Stimulated activated CD4-positive, alpha-beta T cell treated with anti-CD3 and anti-CD28 coated beads, TNF-alpha, amount 100 ng/mL, for 4 hours (primary cell): ENCODE data around the gene HPS1.

ENCODE experiments used
- DNase-seq, 3 experiments: peaks; one replicate each; pipeline ENCODE4 v3.0.0-alpha.2; 2020; ENCODE audit warnings: low read depth in 3 of 3

HPS1 gene

GRCh38 chr10:98432330-98432729 lies 14.4 kb downstream of the HPS1 start:
- no peak for DNase-seq

GRCh38 chr10:98431016-98431415 lies 15.7 kb downstream of the HPS1 start:
- DNase-seq, result no peak

GRCh38 chr10:98430427-98430826 lies 16.3 kb downstream of the HPS1 start:
- no peak for DNase-seq

GRCh38 chr10:98429320-98430072 lies 17.2 kb downstream of the HPS1 start:
- DNase-seq, result no peak

GRCh38 chr10:98427011-98427515 lies 19.7 kb downstream of the HPS1 start:
- no peak for DNase-seq

- no peak for DNase-seq
These were observed 21.0 kb downstream of the HPS1 start for GRCh38 chr10:98425511-98426352.

- no peak for DNase-seq
These were observed 22.2 kb downstream of the HPS1 start for GRCh38 chr10:98424295-98425254.

GRCh38 chr10:98423691-98424120 lies 23.0 kb downstream of the HPS1 start:
- no peak for DNase-seq

GRCh38 chr10:98422182-98422581 lies 24.6 kb downstream of the HPS1 start:
- DNase-seq, result no peak

- no peak for DNase-seq
These were observed 25.9 kb downstream of the HPS1 start for GRCh38 chr10:98420786-98421185.

- no peak for DNase-seq
These were observed 27.1 kb downstream of the HPS1 start for GRCh38 chr10:98419469-98420261.

GRCh38 chr10:98418665-98419468 lies 27.9 kb downstream of the HPS1 start:
- DNase-seq, result no peak

GRCh38 chr10:98417973-98418664 lies 28.6 kb downstream of the HPS1 start:
- DNase-seq, result no peak

GRCh38 chr10:98417481-98417959 lies 29.2 kb downstream of the HPS1 start:
- no peak for DNase-seq

GRCh38 chr10:98416606-98417388 lies 29.9 kb downstream of the HPS1 start:
- DNase-seq, result no peak

- DNase-seq, result no peak
These were observed 31.0 kb downstream of the HPS1 start for GRCh38 chr10:98415731-98416119.

GRCh38 chr10:98414932-98415730 lies 31.6 kb downstream of the HPS1 start, which contains the start of gene PYROXD2:
Gene PYROXD2 (minus strand): TSS chr10:98415182. CDS start chr10:98415135, 47 bp downstream.
- DNase-seq, result no peak

GRCh38 chr10:98414578-98414931 lies 32.2 kb downstream of the HPS1 start:
- DNase-seq, result no peak
